IMR-90 (cell line): ENCODE results near the gene IL1RAP. TPM values are rescaled to one million over a fixed set of nuclear protein-coding genes. Genes with fewer than 3 reads are reported as not detected.

Source experiments
- ATAC-seq: fragments of 200-7000 bp; cut with Tn5 transposase; 2 replicates; pipeline ENCODE4 v1.9.1; 2020; ENCODE audit warnings: low read depth, mild to moderate bottlenecking, moderate library complexity
- BruUV-seq: library from RNA; stranded (reverse); fragments of 400-500 nt; replicated peaks from 2 replicates; lab custom pipeline; 2021; lab: Mats Ljungman, UMichigan
- CTCF ChIA-PET: fragments of 300-600 bp; formaldehyde crosslinking; extraction: SDS; loops from one replicate; lab custom pipeline; 2021; ENCODE audit warnings: antibody characterized with exemption; lab: Yijun Ruan, JAX
- POLR2A ChIA-PET: fragments of 300-600 bp; sonication (Branson Sonifier 250); formaldehyde crosslinking; loops from one replicate; lab custom pipeline; 2022; ENCODE audit warnings: antibody characterized with exemption; ENCODE audit not compliant: unreplicated experiment; lab: Charles Lee
- DNase-seq: peaks from one replicate; pipeline ENCODE4 v3.0.0; 2013
- H2AFZ ChIP-seq: replicated peaks from 2 replicates; pipeline ENCODE3; 2013; ENCODE audit warnings: low read length, mild to moderate bottlenecking; ENCODE audit not compliant: poor library complexity
- H2AK5ac ChIP-seq: 2 replicates; pipeline ENCODE4 v1.6.1; 2013; ENCODE audit warnings: low read depth, low read length, inconsistent platforms
- H2AK9ac ChIP-seq: replicated peaks from 2 replicates; pipeline ENCODE3; 2013; ENCODE audit warnings: mild to moderate bottlenecking, low read depth, low read length, moderate library complexity; ENCODE audit not compliant: poor library complexity
- H2BK120ac ChIP-seq: 2 replicates; pipeline ENCODE4 v1.6.1; 2013; ENCODE audit warnings: low read depth, low read length, inconsistent platforms
- H2BK15ac ChIP-seq: 3 replicates; pipeline ENCODE4 v1.6.1; 2013; ENCODE audit warnings: low read depth, low read length, inconsistent platforms
- H2BK20ac ChIP-seq: 2 replicates; pipeline ENCODE4 v1.6.1; 2013; ENCODE audit warnings: low read depth, mild to moderate bottlenecking, inconsistent platforms, low read length, moderate library complexity
- H2BK5ac ChIP-seq: 2 replicates; pipeline ENCODE4 v1.6.1; 2013; ENCODE audit warnings: mild to moderate bottlenecking, low read depth, low read length, inconsistent platforms; ENCODE audit not compliant: poor library complexity, severe bottlenecking
- H3K14ac ChIP-seq: replicated peaks from 2 replicates; pipeline ENCODE4 v1.6.1; 2013; ENCODE audit warnings: low read depth, low read length, inconsistent platforms
- H3K18ac ChIP-seq: 2 replicates; pipeline ENCODE4 v1.6.1; 2013; ENCODE audit warnings: low read depth, low read length, control low read depth
- H3K23ac ChIP-seq: 2 replicates; pipeline ENCODE4 v1.6.1; 2013; ENCODE audit warnings: low read depth, low read length, inconsistent platforms
- H3K27ac ChIP-seq: 2 replicates; pipeline ENCODE4 v1.5.1; 2013; ENCODE audit warnings: mild to moderate bottlenecking, control low read depth, low read length; ENCODE audit not compliant: insufficient read depth
- H3K27me3 ChIP-seq: 2 replicates; pipeline ENCODE4 v1.6.1; 2013; ENCODE audit warnings: low read length; ENCODE audit not compliant: control insufficient read depth, insufficient read depth
- H3K36me3 ChIP-seq: 2 replicates; pipeline ENCODE4 v1.6.1; 2013; ENCODE audit warnings: low read length, mixed read lengths; ENCODE audit not compliant: control insufficient read depth, insufficient read depth
- H3K4ac ChIP-seq: 2 replicates; pipeline ENCODE4 v1.6.1; 2013; ENCODE audit warnings: low read depth, low read length, inconsistent platforms
- H3K4me1 ChIP-seq: 2 replicates; pipeline ENCODE4 v1.6.1; 2013; ENCODE audit warnings: low read length, mixed read lengths; ENCODE audit not compliant: control insufficient read depth, insufficient read depth
- H3K4me2 ChIP-seq: 2 replicates; pipeline ENCODE4 v1.6.1; 2013; ENCODE audit warnings: low read depth, mild to moderate bottlenecking, control low read depth, low read length, moderate library complexity
- H3K4me3 ChIP-seq: 2 replicates; pipeline ENCODE4 v1.5.1; 2013; ENCODE audit warnings: low read depth, mild to moderate bottlenecking, control low read depth, low read length, moderate library complexity; ENCODE audit not compliant: insufficient read depth
- H3K56ac ChIP-seq: 2 replicates; pipeline ENCODE4 v1.6.1; 2013; ENCODE audit warnings: low read length, inconsistent platforms; ENCODE audit not compliant: insufficient read depth; ENCODE audit errors: extremely low read depth
- H3K79me1 ChIP-seq, 2 experiments: 2 replicates each; pipeline ENCODE4 v1.6.1; 2013; ENCODE audit warnings: low read length in 2 of 2, inconsistent platforms in 1 of 2, low read depth in 1 of 2
- H3K9ac ChIP-seq: 2 replicates; pipeline ENCODE4 v1.6.1; 2013; ENCODE audit warnings: low read depth, low read length, control low read depth
- H3K9me1 ChIP-seq: 2 replicates; pipeline ENCODE4 v1.6.1; 2013; ENCODE audit warnings: low read length, inconsistent platforms; ENCODE audit not compliant: insufficient read depth
- H3K9me3 ChIP-seq: 2 replicates; pipeline ENCODE4 v1.6.1; 2013; ENCODE audit warnings: low read length; ENCODE audit not compliant: control insufficient read depth, insufficient read depth
- H4K20me1 ChIP-seq: 2 replicates; pipeline ENCODE4 v1.6.1; 2013; ENCODE audit warnings: low read length, inconsistent platforms; ENCODE audit not compliant: insufficient read depth
- H4K5ac ChIP-seq: 2 replicates; pipeline ENCODE4 v1.6.1; 2013; ENCODE audit warnings: mild to moderate bottlenecking, low read depth, low read length, control low read depth
- H4K8ac ChIP-seq, 2 experiments: 2 replicates each; pipeline ENCODE4 v1.6.1; 2013; ENCODE audit warnings: low read depth in 2 of 2, low read length in 2 of 2, control low read depth in 1 of 2, inconsistent platforms in 1 of 2
- H4K91ac ChIP-seq: 2 replicates; pipeline ENCODE4 v1.6.1; 2013; ENCODE audit warnings: low read depth, low read length, inconsistent platforms; ENCODE audit not compliant: insufficient read depth
- CHD1 ChIP-seq: IDR thresholded peaks from 2 replicates; pipeline ENCODE4 v1.6.1; 2012; ENCODE audit warnings: low read depth, low read length, improper control_type of control experiment
- CTCF ChIP-seq: conservative IDR thresholded peaks from 2 replicates; pipeline ENCODE4 v1.5.1; 2012; ENCODE audit warnings: mild to moderate bottlenecking, low read depth, low read length, improper control_type of control experiment
- WGBS, 2 experiments: methylation state at CpG; one replicate each; pipeline versions ENCODE4 v1.1.5 to v1.1.7; 2013; ENCODE audit warnings: missing lambda C conversion rate in 2 of 2; ENCODE audit not compliant: insufficient read length in 1 of 2; ENCODE audit errors: extremely low coverage in 2 of 2; 5-methylcytosine and 5-hydroxymethylcytosine counted together
- dilution Hi-C: fragments of 300-500 bp; cut with HindIII; formaldehyde crosslinking; loops from one replicate; pipeline ENCODE4 v1.14.3; 2018; ENCODE audit warnings: low sequenced_read_pairs; ENCODE audit not compliant: unreplicated experiment
- in situ Hi-C: fragments of 300-500 bp; cut with MboI; formaldehyde crosslinking; loops from 3 replicates; pipeline ENCODE4 v1.14.3; 2019; ENCODE audit warnings: low sequenced_read_pairs, inconsistent platforms, mixed read lengths
- intact Hi-C: fragments of 100-400 bp; cut with micrococcal nuclease; formaldehyde crosslinking; loops from 2 replicates; pipeline ENCODE4 v1.10.0; 2022
- polyA plus RNA-seq, 3 experiments: library from polyadenylated mRNA; depleted of rRNA; stranded (reverse); fragments of >200 nt; gene quantifications; 2 replicates each; pipeline ENCODE4 v1.2.3, GENCODE V29; 2012; ENCODE audit warnings: low replicate concordance in 1 of 3
- total RNA-seq: library from RNA; depleted of rRNA; stranded (reverse); fragments of >200 nt; gene quantifications from 2 replicates; pipeline ENCODE4 v1.2.3, GENCODE V29; 2012
- TF ChIP-seq, protein P1 (sequence below): fragments of 150-350 bp; IDR thresholded peaks from 2 replicates; pipeline ENCODE4 v1.6.1; 2017; ENCODE audit warnings: mild to moderate bottlenecking, antibody characterized with exemption, low read length, low read depth

IL1RAP gene
- total and polyA plus RNA-seq, 2 of the 4 experiments (the other 2 are of a cell fraction): 8.3 to 11.3 TPM

DNA sequence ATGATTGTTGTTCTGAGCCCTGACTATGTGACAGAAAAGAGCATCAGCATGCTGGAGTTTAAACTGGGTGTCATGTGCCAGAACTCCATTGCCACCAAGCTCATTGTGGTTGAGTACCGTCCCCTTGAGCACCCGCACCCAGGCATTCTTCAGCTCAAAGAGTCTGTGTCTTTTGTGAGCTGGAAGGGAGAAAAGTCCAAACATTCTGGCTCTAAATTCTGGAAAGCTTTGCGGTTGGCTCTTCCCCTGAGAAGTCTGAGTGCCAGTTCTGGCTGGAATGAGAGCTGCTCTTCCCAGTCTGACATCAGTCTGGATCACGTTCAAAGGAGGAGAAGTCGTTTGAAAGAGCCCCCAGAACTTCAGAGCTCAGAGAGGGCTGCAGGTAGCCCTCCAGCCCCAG, 142.0 kb downstream of the IL1RAP start:
- H2BK15ac ChIP-seq: no peak overlapping the region
- H2BK5ac ChIP-seq: no peak overlapping the region
- H4K20me1 ChIP-seq: no peaks in the 10 kb centered on the region
- H3K4me2 ChIP-seq: no peak overlapping the region
- H3K56ac ChIP-seq: no peak overlapping the region
- no peak overlapping the region for H2AK5ac ChIP-seq
- no peak overlapping the region for H2AK9ac ChIP-seq
- H3K27me3 ChIP-seq: no peaks in the 10 kb centered on the region
- ATAC-seq: no peak
- no TSS peak for BruUV-seq
- 65% methylated on average over 2 of the region's 5 CpGs; no CpG with 5 or more reads in 1 of the 2 experiments for WGBS, 2 experiments
- H4K91ac ChIP-seq: no peak overlapping the region
- H3K9me3 ChIP-seq: no peaks in the 10 kb centered on the region
- ChIA-PET POLR2A (no interaction called here), CTCF (no interaction called here)
- H3K9me1 ChIP-seq: no peaks in the 10 kb centered on the region
- no peak overlapping the region for H2BK120ac ChIP-seq
- no peak overlapping the region for H4K8ac ChIP-seq
- no peak overlapping the region for H3K14ac ChIP-seq
- intact Hi-C loops (no loop called here), dilution Hi-C loops (no loop called here), in situ Hi-C loops (no loop called here)
- H3K4me1 ChIP-seq: no peaks in the 10 kb centered on the region
- H3K36me3 ChIP-seq: no peaks in the 10 kb centered on the region
- H2BK20ac ChIP-seq: no peak overlapping the region
- H4K5ac ChIP-seq: no peak overlapping the region
- no peaks in the 10 kb centered on the region for H3K79me1 ChIP-seq
- no peak overlapping the region for H3K4ac ChIP-seq
- no peak for DNase-seq
- H3K27ac ChIP-seq: no peak overlapping the region
- H3K23ac ChIP-seq: no peak overlapping the region
- TF ChIP-seq, protein P1, sequence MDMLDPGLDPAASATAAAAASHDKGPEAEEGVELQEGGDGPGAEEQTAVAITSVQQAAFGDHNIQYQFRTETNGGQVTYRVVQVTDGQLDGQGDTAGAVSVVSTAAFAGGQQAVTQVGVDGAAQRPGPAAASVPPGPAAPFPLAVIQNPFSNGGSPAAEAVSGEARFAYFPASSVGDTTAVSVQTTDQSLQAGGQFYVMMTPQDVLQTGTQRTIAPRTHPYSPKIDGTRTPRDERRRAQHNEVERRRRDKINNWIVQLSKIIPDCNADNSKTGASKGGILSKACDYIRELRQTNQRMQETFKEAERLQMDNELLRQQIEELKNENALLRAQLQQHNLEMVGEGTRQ: no peak
- TF ChIP-seq CTCF (no peak), CHD1 (no peak)
- no peak overlapping the region for H3K9ac ChIP-seq
- H3K4me3 ChIP-seq: no peak overlapping the region
- no peak overlapping the region for H3K18ac ChIP-seq
- no peak overlapping the region for H2AFZ ChIP-seq
